Activated naive CD4-positive, alpha-beta T cell treated with anti-CD3 and anti-CD28 coated beads for 36 hours (primary cell): ENCODE measurements around the gene DENND6A. TPM values are rescaled to one million over a fixed set of nuclear protein-coding genes. Genes with fewer than 3 reads are reported as not detected.
A peak's percentile ranks its signal among the peaks of the same experiment; 100 is the strongest.

ENCODE experiments used
- CTCF ChIA-PET: fragments of 350-600 bp; sonication (Branson Sonifier 250); formaldehyde crosslinking; loops from one replicate; lab custom pipeline; 2021; ENCODE audit warnings: antibody characterized with exemption; lab: Charles Lee
- DNase-seq: peaks from one replicate; pipeline ENCODE4 v3.0.0-alpha.2; 2020
- H3K27ac Mint-ChIP-seq: one replicate; pipeline ENCODE4 v1.8.0; 2021; ENCODE audit warnings: mild to moderate bottlenecking, mixed read lengths
- H3K27me3 Mint-ChIP-seq: one replicate; pipeline ENCODE4 v1.8.0; 2021; ENCODE audit warnings: low read depth, mixed read lengths
- H3K36me3 Mint-ChIP-seq: one replicate; pipeline ENCODE4 v1.8.0; 2021; ENCODE audit warnings: low read depth, mixed read lengths
- H3K4me1 Mint-ChIP-seq: one replicate; pipeline ENCODE4 v1.8.0; 2021; ENCODE audit warnings: low read depth, mixed read lengths
- H3K4me3 Mint-ChIP-seq: one replicate; pipeline ENCODE4 v1.8.0; 2021; ENCODE audit warnings: mild to moderate bottlenecking, moderate library complexity, mixed read lengths
- H3K9me3 Mint-ChIP-seq: one replicate; pipeline ENCODE4 v1.8.0; 2021; ENCODE audit warnings: mixed read lengths
- intact Hi-C: fragments of 100-400 bp; cut with micrococcal nuclease; formaldehyde crosslinking; loops from one replicate; pipeline ENCODE4 v1.15.1; 2023
- total RNA-seq, 2 experiments: library from RNA; stranded (reverse); gene quantifications; one replicate each; pipeline ENCODE4 v1.2.3, GENCODE V29; 2021

Gene DENND6A
- total RNA-seq, 2 experiments from 2014 or later = 12.3 to 12.4 TPM

- peak overlapping the region; percentile 90 for H3K27ac Mint-ChIP-seq
- intact Hi-C loops = loop anchor here (1.0 to 5.0 kb wide), 8 partner anchors 64 to 1134 kb away; partner anchors contain the start of genes APPL1, ARF4, CCDC66 and PDE12
- peak overlapping the region; percentile 89 for H3K4me3 Mint-ChIP-seq
- no peaks in the 10 kb centered on the region for H3K27me3 Mint-ChIP-seq
- H3K9me3 Mint-ChIP-seq = no peaks in the 10 kb centered on the region
- peaks cover 44% of the 10 kb centered on the region for H3K4me1 Mint-ChIP-seq
- H3K36me3 Mint-ChIP-seq = no peaks in the 10 kb centered on the region
- CTCF ChIA-PET = no interaction called here
- DNase-seq = peak; percentile 10
Observed at GRCh38 chr3:57691411-57692132, 1.3 kb downstream of the DENND6A start.

GRCh38 chr3:57689367-57690053, 3.4 kb downstream of the DENND6A start:
- CTCF ChIA-PET = interaction anchor here (0.5 to 0.7 kb wide), 4 partner anchors 14 to 1121 kb away, joined by 3 to 5 read pairs (median 4); no protein-coding TSS in a partner anchor
- Mint-ChIP-seq H3K9me3 (no peaks in the 10 kb centered on the region), H3K27ac (no peak overlapping the region), H3K4me3 (no peak overlapping the region), H3K27me3 (no peaks in the 10 kb centered on the region), H3K36me3 (no peaks in the 10 kb centered on the region), H3K4me1 (peaks cover 48% of the 10 kb centered on the region)
- intact Hi-C loops = loop anchor here (5.0 kb wide), 3 partner anchors 138 to 1132 kb away; partner anchors contain the start of genes APPL1 and CCDC66
- no peak for DNase-seq

DNA sequence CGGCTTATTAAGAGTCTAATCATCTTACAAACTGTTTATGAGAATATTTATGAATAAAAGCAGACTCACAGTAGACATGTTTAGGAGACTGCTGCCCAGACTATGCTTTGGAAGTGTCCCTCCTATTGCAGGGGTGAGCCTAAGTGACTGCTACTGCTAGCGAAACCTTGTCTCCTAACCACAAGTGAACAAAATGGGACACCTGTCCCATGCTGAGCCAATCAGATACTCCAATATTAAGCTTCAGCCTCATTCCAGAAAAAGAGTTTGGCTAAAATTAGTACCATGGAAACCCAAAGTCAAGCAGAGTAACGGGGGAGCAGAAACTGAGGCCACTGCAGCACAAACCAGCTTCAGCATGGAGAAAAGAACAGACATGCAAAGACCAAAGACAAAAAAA, 4.6 kb downstream of the DENND6A start:
- intact Hi-C loops = no loop called here

GRCh38 chr3:57683286-57683685, 9.6 kb downstream of the DENND6A start:
- H3K27ac Mint-ChIP-seq = no peak overlapping the region
- H3K4me3 Mint-ChIP-seq = no peak overlapping the region
- peaks cover 20% of the 10 kb centered on the region for H3K36me3 Mint-ChIP-seq
- H3K27me3 Mint-ChIP-seq = no peaks in the 10 kb centered on the region
- no peak for DNase-seq
- intact Hi-C loops = no loop called here
- CTCF ChIA-PET = no interaction called here
- no peaks in the 10 kb centered on the region for H3K9me3 Mint-ChIP-seq
- peaks cover 58% of the 10 kb centered on the region for H3K4me1 Mint-ChIP-seq

More for the DNA sequence above, 4.6 kb downstream of the DENND6A start:
- peaks cover 49% of the 10 kb centered on the region for H3K4me1 Mint-ChIP-seq
- no peaks in the 10 kb centered on the region for H3K36me3 Mint-ChIP-seq
- no peak overlapping the region for H3K27ac Mint-ChIP-seq
- no peaks in the 10 kb centered on the region for H3K27me3 Mint-ChIP-seq
- DNase-seq = no peak
- no peak overlapping the region for H3K4me3 Mint-ChIP-seq
- CTCF ChIA-PET = interaction anchor here (0.7 kb wide), 1 partner anchor 166 kb away, joined by 5 read pairs; no protein-coding TSS in a partner anchor
- H3K9me3 Mint-ChIP-seq = no peaks in the 10 kb centered on the region

DNA sequence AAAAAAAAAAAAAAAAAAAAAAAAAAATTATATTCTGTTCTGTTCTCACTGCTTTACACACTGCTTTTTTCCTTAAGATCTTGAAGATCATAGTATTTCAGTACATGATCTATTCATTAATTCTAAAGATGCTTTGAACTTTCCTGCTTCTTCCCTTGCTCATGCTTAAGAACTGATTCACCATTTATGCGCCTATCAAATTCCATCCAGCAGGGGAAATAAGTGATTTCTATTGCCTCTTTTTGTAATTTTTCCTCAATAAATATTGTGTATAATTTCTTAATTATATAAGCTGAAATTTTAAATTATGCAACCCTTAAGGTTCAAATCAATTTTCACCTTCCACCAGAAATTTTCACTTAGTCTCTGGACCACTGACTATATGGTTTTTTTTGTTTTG, 10.6 kb downstream of the DENND6A start:
- CTCF ChIA-PET = no interaction called here
- Mint-ChIP-seq H3K4me3 (no peak overlapping the region), H3K27ac (no peak overlapping the region), H3K27me3 (no peaks in the 10 kb centered on the region), H3K9me3 (no peaks in the 10 kb centered on the region), H3K4me1 (peaks cover 51% of the 10 kb centered on the region), H3K36me3 (peaks cover 24% of the 10 kb centered on the region)
- no peak for DNase-seq
- intact Hi-C loops = no loop called here

- DNase-seq = no peak
- no peaks in the 10 kb centered on the region for H3K9me3 Mint-ChIP-seq
- CTCF ChIA-PET = interaction anchor here (0.7 kb wide), 1 partner anchor 77 kb away, joined by 3 read pairs; no protein-coding TSS in a partner anchor
- peaks cover 45% of the 10 kb centered on the region for H3K4me1 Mint-ChIP-seq
- no peaks in the 10 kb centered on the region for H3K27me3 Mint-ChIP-seq
- peaks cover 24% of the 10 kb centered on the region for H3K36me3 Mint-ChIP-seq
- H3K4me3 Mint-ChIP-seq = no peak overlapping the region
- intact Hi-C loops = no loop called here
- no peak overlapping the region for H3K27ac Mint-ChIP-seq
Observed at GRCh38 chr3:57681691-57682090, 11.2 kb downstream of the DENND6A start.

GRCh38 chr3:57680046-57680445, 12.8 kb downstream of the DENND6A start:
- Mint-ChIP-seq H3K36me3 (peaks cover 26% of the 10 kb centered on the region), H3K9me3 (no peaks in the 10 kb centered on the region), H3K4me3 (no peak overlapping the region), H3K27me3 (no peaks in the 10 kb centered on the region), H3K27ac (no peak overlapping the region), H3K4me1 (peaks cover 44% of the 10 kb centered on the region)
- intact Hi-C loops = no loop called here
- CTCF ChIA-PET = interaction anchor here (0.7 kb wide), 1 partner anchor 14 kb away, joined by 3 read pairs; no protein-coding TSS in a partner anchor
- DNase-seq = no peak

DNA sequence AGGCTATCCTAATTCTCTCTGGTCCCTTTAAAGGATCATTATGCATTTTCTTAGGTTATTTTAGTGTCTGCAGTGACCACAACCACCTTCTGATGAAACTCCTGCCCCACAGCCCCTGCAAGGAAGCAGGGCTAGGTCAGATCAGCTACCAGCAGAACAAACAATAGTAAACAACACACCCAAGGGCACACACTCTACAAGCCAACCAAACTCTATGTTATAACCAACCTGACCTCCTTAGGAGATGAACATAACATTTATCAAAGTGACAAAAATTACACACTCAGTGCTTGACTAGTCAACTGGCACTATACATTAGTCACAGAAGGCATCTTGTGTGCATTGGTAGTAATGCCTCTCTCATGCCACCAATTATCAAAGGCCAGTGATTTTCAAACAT, 17.3 kb downstream of the DENND6A start:
- intact Hi-C loops = no loop called here
- H3K27ac Mint-ChIP-seq = no peak overlapping the region
- peaks cover 29% of the 10 kb centered on the region for H3K36me3 Mint-ChIP-seq

DNA sequence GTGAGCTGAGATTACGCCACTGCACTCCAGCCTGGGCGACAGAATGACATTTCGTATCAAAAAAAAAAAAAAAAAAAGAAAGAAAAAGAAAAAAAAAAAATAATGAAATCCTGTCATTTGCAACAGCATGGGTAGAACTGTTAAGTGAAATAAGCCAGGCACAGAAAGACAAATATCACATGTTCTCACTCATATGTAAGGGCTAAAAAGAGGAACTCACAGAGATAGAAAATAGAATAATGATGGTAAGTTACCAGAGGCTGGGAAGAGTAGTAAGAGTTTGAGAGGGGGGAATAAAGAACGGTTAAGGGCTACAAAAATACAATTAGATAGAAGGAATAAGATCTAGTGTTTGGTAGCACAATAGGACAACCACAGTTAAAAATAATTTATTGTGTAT, 19.7 kb downstream of the DENND6A start:
- Mint-ChIP-seq H3K36me3 (peaks cover 25% of the 10 kb centered on the region), H3K4me3 (no peak overlapping the region), H3K9me3 (no peaks in the 10 kb centered on the region), H3K27ac (no peak overlapping the region), H3K4me1 (peaks cover 29% of the 10 kb centered on the region), H3K27me3 (no peaks in the 10 kb centered on the region)
- CTCF ChIA-PET = no interaction called here
- intact Hi-C loops = no loop called here
- no peak for DNase-seq

More for the DNA sequence above, 17.3 kb downstream of the DENND6A start:
- Mint-ChIP-seq H3K4me3 (no peak overlapping the region), H3K27me3 (no peaks in the 10 kb centered on the region), H3K4me1 (peaks cover 41% of the 10 kb centered on the region), H3K9me3 (no peaks in the 10 kb centered on the region)
- no peak for DNase-seq
- CTCF ChIA-PET = interaction anchor here (0.6 to 0.7 kb wide), 2 partner anchors 13 to 258 kb away, joined by 3 to 6 read pairs; no protein-coding TSS in a partner anchor

DNA sequence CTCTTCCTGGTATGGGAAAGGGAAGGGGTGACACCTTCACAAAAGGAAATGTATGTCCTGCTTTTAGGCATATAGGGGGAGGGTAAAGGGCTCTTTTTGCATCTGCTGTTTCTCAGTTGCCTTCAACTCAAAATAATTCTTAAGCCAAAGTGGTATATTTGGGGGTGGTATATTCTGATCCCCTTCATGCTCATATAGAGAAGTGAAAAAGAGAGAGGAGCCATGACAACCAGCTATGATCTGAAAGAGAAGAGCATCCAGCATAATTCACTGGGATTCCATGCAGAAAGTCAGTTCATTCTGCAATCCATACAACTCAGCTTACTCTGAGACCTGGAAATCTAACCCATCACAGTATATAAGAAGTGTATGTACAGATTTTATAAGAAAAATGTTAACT, 22.3 kb downstream of the DENND6A start:
- peaks cover 28% of the 10 kb centered on the region for H3K4me1 Mint-ChIP-seq
- CTCF ChIA-PET = no interaction called here
- intact Hi-C loops = no loop called here
- DNase-seq = no peak
- no peaks in the 10 kb centered on the region for H3K27me3 Mint-ChIP-seq
- H3K4me3 Mint-ChIP-seq = no peak overlapping the region
- H3K9me3 Mint-ChIP-seq = no peaks in the 10 kb centered on the region
- no peak overlapping the region for H3K27ac Mint-ChIP-seq
- peaks cover 23% of the 10 kb centered on the region for H3K36me3 Mint-ChIP-seq

- CTCF ChIA-PET = interaction anchor here (0.7 kb wide), 1 partner anchor 189 kb away, joined by 6 read pairs; no protein-coding TSS in a partner anchor
- Mint-ChIP-seq H3K27ac (no peak overlapping the region), H3K9me3 (no peaks in the 10 kb centered on the region), H3K36me3 (peaks cover 6% of the 10 kb centered on the region), H3K4me3 (no peak overlapping the region), H3K4me1 (no peaks in the 10 kb centered on the region), H3K27me3 (no peaks in the 10 kb centered on the region)
- intact Hi-C loops = no loop called here
- DNase-seq = no peak
Observed at GRCh38 chr3:57661404-57661803, 31.5 kb downstream of the DENND6A start.

GRCh38 chr3:57659806-57660439, 33.0 kb downstream of the DENND6A start:
- intact Hi-C loops = no loop called here
- CTCF ChIA-PET = interaction anchor here (0.6 kb wide), 1 partner anchor 8 kb away, joined by 3 read pairs; no protein-coding TSS in a partner anchor
- no peaks in the 10 kb centered on the region for H3K4me1 Mint-ChIP-seq
- H3K27me3 Mint-ChIP-seq = no peaks in the 10 kb centered on the region
- no peak for DNase-seq
- H3K9me3 Mint-ChIP-seq = no peaks in the 10 kb centered on the region
- no peak overlapping the region for H3K27ac Mint-ChIP-seq
- H3K4me3 Mint-ChIP-seq = no peak overlapping the region
- H3K36me3 Mint-ChIP-seq = peaks cover 11% of the 10 kb centered on the region
